ENCODE measurements around the gene RIT2. TPM values are rescaled to one million over a fixed set of nuclear protein-coding genes. Genes with fewer than 3 reads are reported as not detected.

Gene RIT2
- total RNA-seq, 4 donors from 2014 or later = not detected

DNA sequence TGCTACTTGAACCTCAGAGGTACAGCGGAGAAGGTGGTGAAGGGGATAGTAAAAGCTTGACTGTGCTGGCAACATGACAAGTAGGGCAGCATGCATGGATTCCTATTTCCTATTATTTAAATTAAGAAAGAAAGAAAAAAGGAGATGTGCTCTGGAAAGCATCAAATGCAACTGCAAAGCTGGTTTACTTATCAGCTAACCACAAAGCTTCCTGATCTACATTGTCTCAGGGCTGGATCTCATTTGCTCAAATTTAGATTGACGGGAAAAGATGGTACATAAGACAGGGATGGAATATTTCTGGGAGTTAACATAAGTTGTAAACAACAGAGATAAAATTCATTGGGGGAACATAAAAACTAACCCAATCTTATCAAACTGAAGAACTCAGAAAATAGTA lies 178.0 kb downstream of the RIT2 start:
- Histone ChIP-seq H3K27ac (no peak overlapping the region), H3K4me3 (no peak overlapping the region), H3K27me3 (no peaks in the 10 kb centered on the region), H3K9me3 (no peaks in the 10 kb centered on the region), H3K36me3 (no peaks in the 10 kb centered on the region), H3K4me1 (no peaks in the 10 kb centered on the region)
- intact Hi-C loops (cut with DNase I; ENCODE audit: low total_unique reads) = no loop called here
- TF ChIP-seq POLR2A (IDR thresholded peaks at IDR 0.05) (no peak), CTCF (IDR thresholded peaks at IDR 0.05 in 4 of 5, conservative IDR thresholded peaks at IDR 0.05 in 1 of 5) (no peak)
- ATAC-seq (no peak), DNase-seq (no peak)
- in situ Hi-C loops (cut with MboI; ENCODE audit: low sequenced_read_pairs in 4 of 4) = no loop called here

DNA sequence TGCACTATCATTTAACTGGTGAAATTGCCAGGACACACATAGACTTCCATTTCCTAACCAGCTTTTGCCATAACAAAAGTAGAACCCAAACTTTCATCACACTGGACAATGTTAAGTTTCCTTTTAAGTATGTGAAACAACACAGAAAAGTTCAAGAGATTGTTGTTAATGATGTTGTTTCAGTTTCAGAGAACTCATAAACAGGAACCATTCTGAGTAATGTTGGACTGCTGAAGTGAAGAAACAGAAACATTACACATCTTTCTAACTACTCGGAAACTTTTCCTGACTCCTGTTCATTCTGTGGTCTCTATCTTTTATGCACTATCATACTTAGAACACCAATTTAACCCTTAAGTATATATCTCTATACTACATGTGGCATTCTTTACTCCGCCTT lies 179.2 kb downstream of the RIT2 start:
- in situ Hi-C loops (cut with MboI; ENCODE audit: low sequenced_read_pairs in 4 of 4) (no loop called here), intact Hi-C loops (cut with DNase I; ENCODE audit: low total_unique reads) (no loop called here)
- H3K4me1 ChIP-seq = no peaks in the 10 kb centered on the region
- no peaks in the 10 kb centered on the region for H3K27me3 ChIP-seq
- H3K27ac ChIP-seq = no peak overlapping the region
- H3K36me3 ChIP-seq = no peaks in the 10 kb centered on the region
- DNase-seq (no peak), ATAC-seq (no peak)
- H3K9me3 ChIP-seq = no peaks in the 10 kb centered on the region
- no peak overlapping the region for H3K4me3 ChIP-seq
- no peak for TF ChIP-seq POLR2A (IDR thresholded peaks at IDR 0.05)
- TF ChIP-seq CTCF (IDR thresholded peaks at IDR 0.05 in 4 of 5, conservative IDR thresholded peaks at IDR 0.05 in 1 of 5) = no peak

DNA sequence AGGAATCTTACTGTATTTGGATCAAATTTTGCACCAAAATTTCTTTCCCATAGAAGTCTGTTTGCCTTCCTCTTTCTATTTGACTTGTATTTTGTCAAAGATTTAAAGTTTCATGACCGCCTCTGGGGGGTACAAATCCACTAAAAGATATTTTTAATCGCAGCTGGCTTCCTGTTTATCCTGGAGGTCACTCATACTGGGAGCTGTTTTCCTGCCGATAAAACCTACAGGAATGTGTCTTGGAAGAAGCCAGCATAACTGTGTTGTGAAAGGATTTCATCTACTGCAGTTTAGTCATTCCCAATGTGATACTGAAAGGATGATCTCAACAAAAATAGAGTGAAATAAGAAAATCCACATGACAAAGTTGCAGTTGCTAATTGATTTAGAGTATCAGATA lies 184.0 kb downstream of the RIT2 start:
- peak overlapping the region in 3 of 4 donors; percentile 4 to 27 (median 7) for H3K27ac ChIP-seq
- TF ChIP-seq CTCF (IDR thresholded peaks at IDR 0.05 in 4 of 5, conservative IDR thresholded peaks at IDR 0.05 in 1 of 5) (no peak), POLR2A (IDR thresholded peaks at IDR 0.05) (no peak)
- ATAC-seq (peak in 1 of 2 donors; percentile 83), DNase-seq (no peak)
- in situ Hi-C loops (cut with MboI; ENCODE audit: low sequenced_read_pairs in 4 of 4) = no loop called here
- H3K4me3 ChIP-seq = no peak overlapping the region
- no peaks in the 10 kb centered on the region for H3K9me3 ChIP-seq
- intact Hi-C loops (cut with DNase I; ENCODE audit: low total_unique reads) = no loop called here
- H3K4me1 ChIP-seq = no peaks in the 10 kb centered on the region
- H3K36me3 ChIP-seq = no peaks in the 10 kb centered on the region
- no peaks in the 10 kb centered on the region for H3K27me3 ChIP-seq

DNA sequence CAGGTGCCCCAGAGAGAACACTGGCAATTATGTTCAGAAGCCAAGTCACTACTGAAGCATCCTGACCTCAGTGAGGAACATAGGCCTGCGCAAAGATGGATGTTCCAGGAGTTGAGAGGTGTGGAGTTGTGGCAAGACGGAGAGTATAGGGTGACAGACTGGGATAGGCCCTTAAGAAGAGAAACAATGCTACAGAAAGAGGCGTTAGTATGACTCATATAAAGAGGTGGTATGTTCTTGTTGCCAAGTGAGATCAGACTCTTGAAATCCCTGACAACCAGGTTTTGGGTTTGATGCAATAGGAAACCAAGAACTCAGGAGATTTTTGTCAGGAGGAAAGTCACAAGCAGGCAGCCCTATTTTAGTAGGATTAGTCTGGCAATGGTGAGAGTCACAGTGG lies 185.6 kb downstream of the RIT2 start:
- Histone ChIP-seq H3K36me3 (no peaks in the 10 kb centered on the region), H3K27me3 (no peaks in the 10 kb centered on the region), H3K4me3 (no peak overlapping the region), H3K9me3 (no peaks in the 10 kb centered on the region), H3K27ac (no peak overlapping the region), H3K4me1 (no peaks in the 10 kb centered on the region)
- TF ChIP-seq CTCF (IDR thresholded peaks at IDR 0.05 in 4 of 5, conservative IDR thresholded peaks at IDR 0.05 in 1 of 5) = no peak
- TF ChIP-seq POLR2A (IDR thresholded peaks at IDR 0.05) = no peak
- no peak for ATAC-seq
- in situ Hi-C loops (cut with MboI; ENCODE audit: low sequenced_read_pairs in 4 of 4) (no loop called here), intact Hi-C loops (cut with DNase I; ENCODE audit: low total_unique reads) (no loop called here)
- DNase-seq = no peak

DNA sequence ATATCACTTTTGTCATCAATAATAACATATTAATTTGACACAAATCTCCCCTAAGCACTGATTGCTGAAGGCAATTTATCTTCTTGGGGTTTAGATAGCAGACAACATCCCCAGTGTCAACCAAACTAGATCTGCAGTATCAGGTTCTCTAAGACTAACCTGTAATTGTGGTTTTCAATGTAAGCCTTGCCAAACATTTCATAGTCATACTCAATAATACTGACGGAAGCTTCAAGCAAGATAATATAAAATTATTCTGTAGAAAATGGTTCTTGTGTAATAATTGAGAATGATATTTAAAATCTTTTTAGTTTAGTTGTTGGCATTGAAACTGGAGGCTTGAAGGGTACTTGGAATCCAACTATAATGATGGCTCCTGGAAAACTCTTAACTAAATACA lies 186.3 kb downstream of the RIT2 start:
- Histone ChIP-seq H3K27ac (no peak overlapping the region), H3K36me3 (no peaks in the 10 kb centered on the region), H3K4me1 (no peaks in the 10 kb centered on the region), H3K9me3 (no peaks in the 10 kb centered on the region), H3K27me3 (no peaks in the 10 kb centered on the region), H3K4me3 (no peak overlapping the region)
- TF ChIP-seq POLR2A (IDR thresholded peaks at IDR 0.05) (no peak), CTCF (IDR thresholded peaks at IDR 0.05 in 4 of 5, conservative IDR thresholded peaks at IDR 0.05 in 1 of 5) (no peak)
- intact Hi-C loops (cut with DNase I; ENCODE audit: low total_unique reads) = no loop called here
- in situ Hi-C loops (cut with MboI; ENCODE audit: low sequenced_read_pairs in 4 of 4) = no loop called here
- DNase-seq (no peak), ATAC-seq (no peak)
